Mammary epithelial cell (primary cell): ENCODE results near the gene ATP11A.

Experiments used
- CTCF ChIP-seq, 2 donors: IDR thresholded peaks in 1 of 2; conservative IDR thresholded peaks in 1 of 2; 2 replicates each; pipeline ENCODE4 v1.5.1; 2011 to 2012; ENCODE audit warnings: inconsistent platforms in 2 of 2, low read length in 2 of 2, mild to moderate bottlenecking in 2 of 2, control low read depth in 1 of 2, low read depth in 1 of 2; ENCODE audit not compliant: insufficient read depth in 1 of 2; ENCODE audit errors: extremely low read depth in 1 of 2
- EZH2 ChIP-seq: IDR thresholded peaks from 2 replicates; pipeline ENCODE4 v1.6.1; 2012; ENCODE audit warnings: low read length, inconsistent platforms, borderline replicate concordance

- TF ChIP-seq CTCF (conservative IDR thresholded peaks at IDR 0.05 in 1 of 2, IDR thresholded peaks at IDR 0.05 in 1 of 2; ENCODE audit: extremely low read depth in 1 of 2, insufficient read depth in 1 of 2, low read depth in 1 of 2, low read length in 2 of 2): no peak
- TF ChIP-seq EZH2: no peak
These were observed 189.5 kb downstream of the ATP11A start for GRCh38 chr13:112879283-112879833.
